ENCODE data around the gene MAL.
A peak's percentile ranks its signal among the peaks of the same experiment; 100 is the strongest.
"Not testable (repeated sequence)": the region's sequence is repeated elsewhere in the genome, so short reads cannot be mapped to it uniquely, and the experiment has no call there.

The MAL gene

DNA sequence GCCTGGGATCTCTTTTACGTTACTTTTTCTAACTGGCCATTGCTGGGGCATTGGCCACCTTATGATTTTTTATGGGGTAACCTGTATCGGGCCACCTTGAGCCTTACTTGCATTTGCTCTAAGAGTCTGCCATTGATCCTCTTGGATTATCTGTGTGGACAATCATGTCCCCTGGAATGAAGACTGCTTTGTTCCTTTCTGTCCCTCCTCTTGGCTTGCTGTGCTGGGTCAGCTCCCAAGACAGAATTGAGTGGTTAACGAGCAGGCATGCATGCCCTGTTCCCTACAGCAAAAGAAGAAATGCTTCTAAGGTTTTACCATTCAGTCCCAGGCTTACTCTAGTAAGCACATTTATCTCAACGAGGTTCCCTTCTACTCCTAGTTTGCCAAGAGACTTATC is 46.3 kb downstream of the MAL start:
- intact Hi-C loops (cut with DNase I): no loop called here
- DNase-seq: peak in 4 of 42 donors; percentile 48 to 67 (median 52)

DNA sequence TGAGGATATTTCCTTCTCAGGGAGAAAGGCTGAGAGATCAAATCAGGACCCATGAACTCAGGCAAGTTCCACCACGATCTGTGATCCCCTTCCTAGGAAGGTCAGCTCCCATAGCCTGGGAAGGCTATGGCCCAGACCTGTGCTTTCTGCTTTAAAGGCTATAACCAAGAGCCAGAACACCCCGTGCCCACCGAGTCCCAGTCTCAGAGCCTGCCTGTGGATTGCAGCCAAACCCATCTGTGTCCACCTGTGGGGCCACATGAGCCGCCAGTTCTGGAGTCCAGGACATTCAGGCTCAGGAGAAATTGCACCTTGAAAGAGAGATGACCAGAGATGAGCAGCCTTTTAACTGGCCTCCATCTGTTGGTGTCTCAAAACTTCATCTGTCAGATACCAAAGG is 46.9 kb downstream of the MAL start:
- intact Hi-C loops (cut with DNase I): no loop called here
- peak in 1 of 42 donors; percentile 27 for DNase-seq

DNA sequence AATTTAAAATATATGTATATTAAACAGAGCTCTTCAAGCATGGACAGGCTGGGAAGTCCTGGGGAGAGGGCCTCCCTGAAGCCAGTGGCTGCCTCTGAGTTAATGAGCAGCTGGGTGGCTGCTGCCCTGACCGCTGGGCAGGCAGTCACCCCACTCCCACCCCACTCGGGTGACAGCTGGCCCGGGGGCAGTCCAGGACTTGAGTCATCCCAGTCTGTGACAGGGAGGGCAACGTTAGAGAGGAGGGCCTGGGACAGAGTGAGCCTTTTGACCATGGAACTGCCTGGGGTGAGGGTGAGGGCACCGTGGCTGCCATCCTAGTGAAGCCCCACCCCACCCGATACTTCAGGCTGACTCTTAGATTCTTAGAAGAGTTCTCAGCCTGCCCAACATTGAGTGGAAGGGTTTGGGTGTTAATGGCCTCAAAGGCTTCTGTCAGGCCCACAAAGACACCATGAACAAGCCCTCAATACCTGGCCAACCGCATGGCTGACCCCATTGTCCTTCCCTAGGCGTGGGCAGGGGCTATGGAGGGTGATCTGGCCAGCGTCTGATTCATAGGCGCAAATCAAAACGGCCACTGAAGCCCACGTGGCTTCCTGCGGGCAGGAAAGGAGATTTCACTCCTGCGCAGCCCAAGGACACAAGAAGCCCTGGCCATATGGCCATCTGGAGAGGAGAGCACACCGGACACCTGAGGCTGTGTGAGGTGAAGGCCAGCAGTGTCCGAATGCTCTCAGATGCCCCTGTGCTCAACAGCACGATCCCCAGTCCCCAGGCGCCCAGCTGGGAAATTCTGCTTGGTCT is 48.6 kb downstream of the MAL start:
- peak; percentile 69 to 95 (median 88) for DNase-seq
- intact Hi-C loops (cut with DNase I): loop anchor here (2.0 kb wide), 1 partner anchor 51 kb away; no protein-coding TSS in a partner anchor

DNA sequence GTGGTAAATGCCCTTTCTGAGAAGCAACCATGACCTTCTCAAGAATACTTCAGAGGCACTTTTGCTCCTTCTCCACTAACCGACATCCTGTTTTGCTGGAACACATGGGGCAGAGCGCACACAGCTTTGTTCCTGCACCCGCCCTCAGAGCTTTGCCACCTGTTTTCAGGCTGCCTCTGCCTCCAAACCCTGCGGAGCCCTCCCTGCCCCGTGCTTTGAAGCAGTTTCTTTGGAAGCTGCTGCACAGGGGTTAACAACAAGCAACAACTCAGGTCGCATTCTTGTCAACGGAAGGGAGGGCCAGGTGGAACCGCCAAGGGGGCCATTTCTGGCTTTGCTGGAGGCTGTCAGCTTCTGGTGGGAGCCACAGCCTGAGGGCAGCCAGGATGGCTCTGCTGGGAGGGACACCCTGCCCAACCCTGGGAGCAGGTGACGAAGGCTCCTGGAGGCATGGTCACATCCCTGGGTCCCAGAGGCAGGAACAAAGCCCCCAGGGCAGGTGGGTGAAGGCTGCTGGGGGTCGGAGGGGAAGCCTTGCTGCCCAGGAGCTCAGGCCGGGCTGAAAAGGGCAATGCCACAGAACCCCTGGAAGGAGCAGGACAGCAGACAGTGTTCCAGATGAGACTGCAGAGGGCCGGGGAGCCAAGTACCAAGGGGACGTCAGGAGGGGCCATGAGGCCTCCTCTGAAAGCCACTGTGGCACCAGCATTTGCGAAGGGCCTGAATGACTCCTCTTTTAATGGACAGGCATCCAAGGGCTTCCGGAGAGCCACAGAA is 49.3 kb downstream of the MAL start:
- intact Hi-C loops (cut with DNase I): loop anchor here (2.0 to 5.0 kb wide), 2 partner anchors 42 to 52 kb away; no protein-coding TSS in a partner anchor
- no peak for DNase-seq

DNA sequence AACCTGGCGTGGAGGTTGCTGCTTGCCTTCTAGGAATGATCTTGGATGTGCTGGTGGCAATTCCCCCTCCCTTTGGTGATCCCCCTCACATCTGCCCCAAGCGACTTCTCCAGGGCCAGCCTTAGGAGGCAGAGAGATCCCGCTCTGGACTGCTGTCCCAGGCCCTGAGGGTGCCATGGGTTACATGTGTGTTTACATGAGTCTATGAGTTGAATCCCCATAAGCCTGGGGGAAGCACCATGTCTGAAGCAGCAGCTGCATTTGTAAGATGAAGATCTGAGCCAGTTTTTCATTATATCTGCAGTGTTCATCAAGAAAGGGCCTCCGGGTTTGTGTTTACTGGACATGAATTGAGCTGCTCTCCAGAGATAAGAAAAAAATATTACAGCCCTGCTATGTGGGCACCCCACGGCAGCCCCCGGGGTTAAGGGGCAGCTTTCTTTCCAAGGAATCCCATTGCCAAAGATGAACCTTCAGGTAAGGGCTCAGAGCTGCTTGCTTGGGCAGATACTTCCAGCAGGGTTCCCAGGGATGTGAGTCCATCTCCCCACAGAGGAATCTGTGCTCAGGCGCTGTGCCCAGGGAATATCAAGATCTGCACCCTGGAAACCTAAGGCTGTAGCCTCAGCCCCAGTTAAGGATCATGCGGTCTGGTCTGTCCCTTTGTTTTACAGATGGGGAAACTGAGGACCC is 50.1 kb downstream of the MAL start:
- intact Hi-C loops (cut with DNase I): loop anchor here (2.0 to 5.0 kb wide), 2 partner anchors 42 to 53 kb away; no protein-coding TSS in a partner anchor
- peak in 1 of 42 donors; percentile 10 for DNase-seq

DNA sequence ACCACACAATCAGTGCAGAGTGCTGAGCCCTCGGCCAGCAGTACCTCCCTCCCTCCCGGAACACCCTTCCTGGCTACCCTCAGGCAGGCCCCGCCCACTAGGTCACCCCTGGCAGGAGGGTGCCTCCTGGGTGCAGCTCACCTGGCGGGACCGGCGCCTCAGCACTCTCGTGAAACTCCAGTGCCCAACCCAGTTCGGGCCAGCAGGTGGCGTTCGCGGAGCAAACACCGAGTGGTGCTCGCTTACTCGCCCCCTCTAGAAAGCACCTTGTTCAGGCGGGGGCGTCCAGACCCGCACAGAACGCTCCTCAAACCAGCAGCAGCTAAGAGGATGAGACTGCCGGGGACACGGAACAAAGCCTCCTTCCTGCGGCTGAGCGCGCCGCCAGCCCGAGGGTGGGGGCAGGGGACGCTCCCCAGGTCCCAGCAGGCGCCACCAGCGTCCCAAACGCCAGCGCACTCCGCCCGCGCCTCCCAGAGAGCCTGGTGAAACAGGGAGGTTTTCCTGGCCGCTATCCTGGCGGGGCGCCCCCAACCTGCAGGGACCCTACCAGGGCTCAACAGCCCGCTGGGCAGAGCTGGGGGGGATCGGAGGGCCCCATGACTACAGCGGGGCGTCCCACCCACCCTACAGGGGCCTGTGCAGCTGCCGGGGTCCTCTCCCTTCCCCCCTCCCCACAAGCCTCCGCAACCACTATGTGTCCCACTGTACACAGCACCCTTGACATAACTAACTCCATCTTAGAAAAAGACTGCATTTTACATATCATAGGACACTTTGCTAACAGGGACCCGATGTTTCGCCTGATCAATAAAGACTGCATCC is 51.4 kb downstream of the MAL start:
- intact Hi-C loops (cut with DNase I): loop anchor here (5.0 kb wide), 1 partner anchor 40 kb away; no protein-coding TSS in a partner anchor
- DNase-seq: peak; percentile 84 to 96 (median 91)

DNA sequence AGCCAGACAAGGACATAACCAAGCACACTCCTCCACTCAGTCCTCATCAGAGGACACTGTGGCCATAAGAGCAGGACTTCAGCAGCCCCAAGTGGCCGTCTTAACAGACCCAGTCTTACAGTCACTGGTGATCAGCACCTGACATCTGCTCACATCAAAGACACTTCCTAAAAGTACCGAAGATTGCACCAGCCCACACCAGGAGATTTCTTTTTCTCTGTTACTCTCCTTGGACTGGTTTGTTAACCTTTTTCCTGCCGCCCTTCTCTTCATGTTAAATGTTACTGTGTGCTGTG is 52.0 kb downstream of the MAL start:
- DNase-seq: peak in 21 of 42 donors; percentile 20 to 78 (median 58)
- intact Hi-C loops (cut with DNase I): loop anchor here (5.0 kb wide), 1 partner anchor 40 kb away; no protein-coding TSS in a partner anchor

DNA sequence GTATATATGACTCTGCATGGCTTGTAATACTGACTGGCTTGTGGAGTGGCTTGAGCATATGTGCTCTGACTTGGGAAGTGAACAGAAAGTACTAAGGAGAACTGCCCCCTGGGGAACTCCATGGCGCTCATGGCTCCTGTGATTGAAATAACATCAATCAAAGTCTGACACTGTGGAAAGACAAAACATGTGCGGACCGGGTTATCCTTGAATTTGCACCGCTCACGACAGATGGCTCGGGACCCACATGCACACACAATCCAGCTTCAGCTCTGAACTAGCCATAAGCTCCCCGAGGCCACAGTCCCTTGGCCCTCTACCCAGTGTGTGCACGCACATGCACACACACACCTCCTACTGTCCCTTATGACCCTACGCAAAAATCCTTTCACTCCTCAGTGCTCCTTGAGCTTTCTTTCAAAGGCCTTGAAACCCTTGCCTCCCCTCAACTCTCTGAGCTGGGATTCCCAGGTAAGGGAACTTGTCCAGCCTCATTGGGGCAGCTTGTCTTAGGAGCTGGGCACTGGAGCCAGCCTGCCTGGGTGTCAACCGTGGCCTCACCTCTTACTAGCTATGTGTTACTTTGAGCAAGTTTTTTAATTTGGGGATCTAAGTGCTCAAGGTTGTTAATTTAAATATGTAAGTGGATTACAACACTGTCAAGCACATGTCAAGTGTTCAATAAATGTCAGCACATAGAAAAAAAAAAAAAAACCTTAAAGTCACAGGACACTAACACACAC is 52.5 kb downstream of the MAL start:
- DNase-seq: peak in 1 of 42 donors; percentile 3
- intact Hi-C loops (cut with DNase I): loop anchor here (5.0 kb wide), 1 partner anchor 39 kb away; no protein-coding TSS in a partner anchor

DNA sequence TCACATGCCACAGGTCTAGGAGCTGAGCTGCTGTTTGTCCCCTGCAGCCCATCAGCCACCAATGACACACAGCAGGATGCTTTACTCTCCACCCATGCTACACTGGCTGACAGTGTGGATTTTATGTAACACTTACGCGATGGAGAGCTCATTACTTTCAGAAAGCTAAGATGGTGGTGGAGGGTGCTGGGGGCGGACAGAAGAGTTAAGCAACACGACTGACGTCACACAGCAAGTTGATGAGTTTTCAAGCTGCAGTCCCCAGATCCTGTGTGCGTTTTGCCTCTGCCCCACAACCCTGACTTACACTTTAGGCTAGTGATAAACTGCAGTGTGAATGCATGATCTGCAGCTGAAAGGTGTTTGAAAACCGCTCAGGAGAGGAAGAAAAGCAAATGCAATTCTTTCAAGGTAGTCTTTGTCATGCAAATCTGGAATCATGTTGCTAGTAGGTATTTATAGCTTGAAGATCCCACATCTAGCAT is 53.7 kb downstream of the MAL start:
- intact Hi-C loops (cut with DNase I): loop anchor here (5.0 kb wide), 1 partner anchor 38 kb away; no protein-coding TSS in a partner anchor
- DNase-seq: peak in 34 of 42 donors; percentile 37 to 90 (median 70)

DNA sequence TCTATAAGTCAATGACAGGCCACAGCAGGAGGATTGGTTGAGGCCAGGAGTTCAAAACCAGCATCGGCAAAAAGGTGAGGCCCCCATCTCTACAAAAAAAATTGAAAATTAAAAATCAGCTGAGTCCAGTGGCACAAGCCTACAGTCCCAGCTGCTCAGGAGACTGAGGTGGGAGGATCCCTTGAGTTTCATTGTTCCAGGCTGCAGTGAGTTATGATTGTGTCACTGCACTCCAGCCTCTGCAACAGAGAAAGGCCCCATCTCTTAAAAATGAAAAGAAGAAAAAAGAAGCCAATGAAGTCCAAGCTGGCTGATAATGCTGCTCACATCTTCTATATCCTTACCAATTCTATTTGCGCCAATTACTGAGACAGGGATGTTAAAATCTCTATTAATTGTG is 57.0 kb downstream of the MAL start:
- DNase-seq: no peak
- intact Hi-C loops (cut with DNase I): no loop called here

DNA sequence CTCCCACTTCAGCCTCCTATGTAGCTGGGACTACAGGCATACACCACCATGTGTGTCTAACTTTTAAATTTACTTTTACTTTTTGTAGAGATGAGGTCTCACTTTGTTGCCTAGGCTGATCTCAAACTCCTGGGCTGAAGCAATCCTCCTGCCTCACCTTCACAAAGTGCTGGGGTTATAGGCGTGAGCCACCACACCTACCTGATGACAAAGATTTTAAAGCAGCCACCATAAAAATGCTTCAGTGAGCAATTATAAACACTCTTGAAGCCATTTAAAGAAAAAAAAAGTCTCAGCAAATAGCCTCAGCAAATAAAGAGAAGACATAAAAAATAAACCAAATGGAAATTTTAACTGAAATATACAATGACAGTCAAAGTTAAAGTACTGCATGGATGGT is 60.5 kb downstream of the MAL start:
- no peak for DNase-seq
- intact Hi-C loops (cut with DNase I): no loop called here

DNA sequence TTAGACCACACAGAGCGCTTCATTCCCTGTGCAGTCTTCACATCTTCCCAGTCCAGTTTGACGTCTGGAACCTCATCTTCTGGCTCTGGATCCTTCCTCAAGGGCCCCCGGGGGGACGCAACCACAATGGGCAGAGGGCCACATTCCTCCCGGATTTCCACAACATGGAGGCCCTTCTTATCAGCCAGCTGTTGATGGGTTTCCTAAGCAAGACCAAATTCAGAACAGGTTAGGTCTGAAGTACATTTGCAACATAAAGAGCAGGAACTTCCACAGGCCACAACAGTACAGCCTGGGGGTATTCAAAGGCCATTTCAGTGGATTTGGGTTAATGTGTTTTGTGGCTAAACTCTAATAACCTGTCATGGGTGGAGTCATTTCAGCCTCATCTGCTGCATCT is 61.9 kb downstream of the MAL start:
- intact Hi-C loops (cut with DNase I): no loop called here
- DNase-seq: no peak

DNA sequence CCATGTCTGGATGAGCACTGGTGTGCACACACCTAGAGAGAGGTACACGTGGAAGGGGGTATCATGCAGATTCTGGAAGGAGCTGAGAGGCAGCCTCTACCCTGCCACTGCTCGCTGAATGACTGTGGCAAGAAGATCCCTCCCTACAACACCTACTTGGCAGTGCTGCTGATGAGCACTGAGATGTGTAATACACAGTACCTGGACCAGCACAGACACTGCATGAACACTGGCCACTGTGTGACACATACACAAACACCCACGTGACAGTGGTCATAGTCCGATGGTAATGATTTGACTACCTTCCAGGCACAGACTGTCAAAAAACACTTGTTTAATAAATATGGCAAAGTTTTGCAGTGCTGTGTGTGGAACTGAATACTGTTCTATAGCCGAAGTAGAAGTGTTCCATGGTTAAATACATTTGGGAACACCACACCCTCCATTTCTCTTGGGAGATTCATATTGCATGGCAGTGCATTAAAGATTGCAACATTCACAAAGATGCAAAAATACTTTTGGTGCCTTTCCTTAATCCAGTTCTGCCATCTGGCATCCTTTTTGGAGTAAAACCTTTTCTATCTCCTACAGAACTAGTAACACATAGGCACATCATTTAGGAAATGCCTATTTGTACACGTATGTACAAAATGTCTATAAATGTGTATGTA is 66.5 kb downstream of the MAL start:
- no peak for DNase-seq
- intact Hi-C loops (cut with DNase I): no loop called here

DNA sequence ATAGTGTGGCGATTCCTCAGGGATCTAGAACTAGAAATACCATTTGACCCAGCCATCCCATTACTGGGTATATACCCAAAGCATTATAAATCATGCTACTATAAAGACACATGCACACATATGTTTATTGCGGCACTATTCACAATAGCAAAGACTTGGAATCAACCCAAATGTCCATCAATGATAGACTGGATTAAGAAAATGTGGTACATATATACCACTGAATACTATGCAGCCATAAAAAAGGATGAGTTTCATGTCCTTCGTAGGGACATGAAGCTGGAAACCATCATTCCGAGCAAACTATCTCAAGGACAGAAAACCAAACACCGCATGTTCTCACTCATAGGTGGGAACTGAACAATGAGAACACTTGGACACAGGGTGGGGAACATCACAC is 72.8 kb downstream of the MAL start:
- intact Hi-C loops (cut with DNase I); DNase-seq: not testable (repeated sequence)

DNA sequence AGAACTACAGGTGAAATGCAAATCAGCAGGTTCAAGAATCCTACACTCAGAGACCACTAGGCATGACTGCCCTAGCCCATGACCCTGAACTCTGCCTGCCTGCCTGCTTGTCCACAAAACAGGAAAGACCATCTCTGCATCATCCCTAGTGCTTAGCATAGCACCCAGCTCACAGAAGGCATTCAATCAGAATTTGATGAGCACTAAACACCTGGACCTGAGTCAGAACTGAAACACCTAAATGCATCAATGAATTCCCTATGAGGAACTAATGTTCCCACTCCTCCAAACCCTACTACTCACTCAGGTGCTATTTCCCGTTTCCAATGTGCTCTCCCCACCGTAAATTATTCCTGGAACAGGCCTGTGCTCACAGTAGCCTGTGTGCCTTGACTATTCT is 74.4 kb downstream of the MAL start:
- no peak for DNase-seq
- intact Hi-C loops (cut with DNase I): no loop called here
